Measurements from ENCODE around the gene SLC9A7.
"Not testable (repeated sequence)": the region's sequence is repeated elsewhere in the genome, so short reads cannot be mapped to it uniquely, and the experiment has no call there.

The SLC9A7 gene

GRCh38 chrX:46754036-46754435 is 4.9 kb downstream of the SLC9A7 start:
- DNase-seq, result no peak

GRCh38 chrX:46750889-46751288 is 8.0 kb downstream of the SLC9A7 start:
- no peak for DNase-seq

GRCh38 chrX:46744009-46744408 is 14.9 kb downstream of the SLC9A7 start:
- no peak for DNase-seq

- no peak for DNase-seq
Measured at GRCh38 chrX:46743046-46743445, 15.9 kb downstream of the SLC9A7 start.

GRCh38 chrX:46739736-46740135 is 19.2 kb downstream of the SLC9A7 start:
- no peak for DNase-seq

GRCh38 chrX:46737462-46737861 is 21.5 kb downstream of the SLC9A7 start:
- DNase-seq, result no peak

GRCh38 chrX:46737041-46737440 is 21.9 kb downstream of the SLC9A7 start:
- no peak for DNase-seq

- no peak for DNase-seq
Measured at GRCh38 chrX:46735622-46736021, 23.3 kb downstream of the SLC9A7 start.

- no peak for DNase-seq
Measured at GRCh38 chrX:46733226-46733625, 25.7 kb downstream of the SLC9A7 start.

- no peak for DNase-seq
Measured at GRCh38 chrX:46730765-46731164, 28.2 kb downstream of the SLC9A7 start.

GRCh38 chrX:46727441-46727840 is 31.5 kb downstream of the SLC9A7 start:
- no peak for DNase-seq

- not testable (repeated sequence) for DNase-seq
Measured at GRCh38 chrX:46723569-46723927, 35.4 kb downstream of the SLC9A7 start.

GRCh38 chrX:46722742-46723568 is 36.0 kb downstream of the SLC9A7 start:
- DNase-seq, result no peak

GRCh38 chrX:46716796-46717195 is 42.1 kb downstream of the SLC9A7 start:
- DNase-seq, result no peak

GRCh38 chrX:46715997-46716396 is 42.9 kb downstream of the SLC9A7 start:
- no peak for DNase-seq

GRCh38 chrX:46715530-46715929 is 43.4 kb downstream of the SLC9A7 start:
- DNase-seq, result no peak

GRCh38 chrX:46713672-46714490 is 45.0 kb downstream of the SLC9A7 start:
- no peak for DNase-seq

- DNase-seq, result no peak
Measured at GRCh38 chrX:46712764-46713163, 46.2 kb downstream of the SLC9A7 start.

GRCh38 chrX:46710927-46711623 is 47.8 kb downstream of the SLC9A7 start:
- no peak for DNase-seq

GRCh38 chrX:46710425-46710824 is 48.5 kb downstream of the SLC9A7 start:
- no peak for DNase-seq

GRCh38 chrX:46707274-46707965 is 51.5 kb downstream of the SLC9A7 start:
- DNase-seq, result no peak

GRCh38 chrX:46704767-46705386 is 54.0 kb downstream of the SLC9A7 start:
- DNase-seq, result no peak
